GM12872 (cell line): Measurements from ENCODE around the gene TGFBR2.
A peak's percentile ranks its signal among the peaks of the same experiment; 100 is the strongest.

Source experiments
- CTCF ChIP-seq: IDR thresholded peaks from 3 replicates; pipeline ENCODE4 v1.5.1; 2011; ENCODE audit warnings: low read depth, mild to moderate bottlenecking, low read length, moderate library complexity; ENCODE audit not compliant: insufficient read depth

The TGFBR2 gene

DNA sequence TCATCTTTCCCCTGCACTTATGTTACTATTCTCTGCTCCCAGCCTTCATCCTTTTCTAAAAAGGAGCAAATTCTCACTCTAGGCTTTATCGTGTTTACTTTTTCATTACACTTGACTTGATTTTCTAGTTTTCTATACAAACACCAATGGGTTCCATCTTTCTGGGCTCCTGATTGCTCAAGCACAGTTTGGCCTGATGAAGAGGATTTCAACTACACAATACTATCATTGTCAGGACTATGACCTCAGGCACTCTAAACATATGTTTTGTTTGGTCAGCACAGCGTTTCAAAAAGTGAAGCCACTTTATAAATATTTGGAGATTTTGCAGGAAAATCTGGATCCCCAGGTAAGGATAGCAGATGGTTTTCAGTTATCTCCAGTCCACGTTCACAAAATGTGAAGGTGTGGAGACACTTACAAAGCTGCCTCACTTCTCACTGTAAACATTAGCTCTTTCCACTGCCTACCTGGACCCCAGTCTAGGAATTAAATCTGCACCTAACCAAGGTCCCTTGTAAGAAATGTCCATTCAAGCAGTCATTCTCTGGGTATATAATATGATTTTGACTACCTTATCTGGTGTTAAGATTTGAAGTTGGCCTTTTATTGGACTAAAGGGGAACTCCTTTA, 86.2 kb downstream of the TGFBR2 start:
- TF ChIP-seq CTCF = no peak

GRCh38 chr3:30693470-30694120, 87.2 kb downstream of the TGFBR2 start:
- peak; percentile 76 for TF ChIP-seq CTCF

- no peak for TF ChIP-seq CTCF
Observed at GRCh38 chr3:30694148-30694547, 87.7 kb downstream of the TGFBR2 start.

- no peak for TF ChIP-seq CTCF
Observed at GRCh38 chr3:30694668-30695067, 88.3 kb downstream of the TGFBR2 start.

DNA sequence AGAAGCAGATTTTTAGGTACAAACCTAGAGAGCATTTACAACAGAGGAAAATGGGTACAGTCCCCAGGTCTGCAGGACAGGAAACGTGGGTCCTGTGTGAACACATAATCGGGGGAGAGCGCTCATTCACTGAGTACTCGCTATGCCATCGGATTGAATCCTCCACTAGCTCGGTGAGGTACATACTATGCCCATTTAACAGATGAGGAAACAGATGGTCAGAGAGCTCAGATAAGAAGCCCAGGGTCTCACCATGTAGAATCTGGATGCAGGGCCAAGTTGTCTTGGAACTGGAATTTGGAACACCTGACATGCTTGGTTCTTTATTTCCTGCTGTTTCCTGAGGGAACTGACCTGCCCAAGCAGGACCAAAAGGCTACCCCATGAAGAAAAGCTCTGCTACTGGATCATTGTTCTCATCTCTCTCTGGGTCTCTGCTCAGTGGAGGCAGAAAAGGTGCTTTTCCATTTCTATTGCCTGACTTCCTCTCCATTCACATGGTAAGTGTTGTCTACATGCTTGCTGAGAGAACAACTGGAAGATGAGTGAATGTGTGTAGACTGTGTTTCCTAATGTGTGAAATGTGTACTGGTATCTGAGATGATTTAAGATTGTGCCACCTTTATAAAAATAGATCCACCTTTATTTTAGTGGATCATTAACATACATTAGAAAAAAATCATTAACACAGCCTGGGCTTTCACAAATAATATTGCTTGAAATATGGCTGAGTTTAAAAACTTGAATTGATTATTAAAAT, 89.1 kb downstream of the TGFBR2 start:
- no peak for TF ChIP-seq CTCF

DNA sequence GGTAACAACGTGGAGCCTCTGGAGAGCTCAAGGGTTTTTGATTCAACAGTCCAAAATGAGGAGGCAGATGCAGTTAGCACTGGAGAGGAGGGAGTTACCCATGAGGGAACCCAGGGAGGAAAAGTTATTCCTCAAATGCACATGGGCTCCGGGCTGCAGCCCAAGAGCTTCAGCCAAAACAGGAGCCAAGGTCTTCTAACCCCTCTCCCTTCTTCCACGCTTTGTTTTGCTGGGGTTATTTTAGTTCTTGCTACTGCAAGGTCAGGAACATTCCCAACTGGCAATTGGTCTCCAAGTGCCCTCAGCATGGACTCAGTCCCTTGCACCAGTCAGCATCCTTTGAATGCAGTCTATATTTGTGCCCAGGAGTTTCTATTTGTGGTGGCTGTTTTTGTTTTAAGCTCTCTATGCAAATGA, 90.0 kb downstream of the TGFBR2 start:
- no peak for TF ChIP-seq CTCF

DNA sequence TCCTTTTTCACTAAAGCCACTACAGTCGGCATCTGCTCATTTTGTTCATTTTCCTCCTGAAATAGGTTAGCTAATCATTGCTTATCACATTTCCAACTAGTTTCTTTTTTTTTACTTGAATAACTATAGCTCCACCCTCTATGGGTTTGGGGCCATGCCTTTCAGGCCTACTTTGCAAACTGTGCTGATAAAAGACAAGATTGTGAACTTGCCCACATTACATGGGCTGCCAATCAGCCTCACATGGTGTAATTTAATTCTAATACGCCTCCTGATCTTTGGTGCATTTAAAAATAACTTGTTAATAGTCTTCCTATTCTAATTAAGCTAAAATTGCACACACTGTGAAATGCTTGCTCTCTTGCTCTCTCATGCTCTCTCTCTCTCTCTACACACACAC, 90.5 kb downstream of the TGFBR2 start:
- TF ChIP-seq CTCF = no peak
